Mesenchymal stem cell (in vitro differentiated cells and primary cell): ENCODE data around the gene COG8.

ENCODE experiments used
- DNase-seq: peaks from one replicate; pipeline ENCODE4 v3.0.0-alpha.2; 2013
- H2AFZ ChIP-seq: one replicate; pipeline ENCODE4 v1.6.1; 2013; ENCODE audit warnings: low read depth, mild to moderate bottlenecking, control low read depth, inconsistent platforms, low read length, moderate library complexity
- H2AK5ac ChIP-seq: 2 replicates; pipeline ENCODE4 v1.6.1; 2013; ENCODE audit warnings: low read length, moderate library complexity, mild to moderate bottlenecking, inconsistent platforms; ENCODE audit not compliant: severe bottlenecking
- H2BK120ac ChIP-seq: one replicate; pipeline ENCODE4 v1.6.1; 2013; ENCODE audit warnings: low read depth, mild to moderate bottlenecking, inconsistent platforms, low read length, moderate library complexity
- H2BK12ac ChIP-seq, 2 experiments: one replicate each; pipeline ENCODE4 v1.6.1; 2013; ENCODE audit warnings: inconsistent platforms in 2 of 2, low read length in 2 of 2, mild to moderate bottlenecking in 2 of 2, moderate library complexity in 2 of 2, control low read depth in 1 of 2
- H2BK15ac ChIP-seq: one replicate; pipeline ENCODE4 v1.6.1; 2013; ENCODE audit warnings: mild to moderate bottlenecking, low read depth, inconsistent platforms; ENCODE audit not compliant: poor library complexity, severe bottlenecking
- H2BK5ac ChIP-seq: 2 replicates; pipeline ENCODE4 v1.6.1; 2013; ENCODE audit warnings: low read depth, mild to moderate bottlenecking, low read length, control low read depth, inconsistent platforms; ENCODE audit not compliant: poor library complexity, severe bottlenecking
- H3K14ac ChIP-seq, 2 experiments: one replicate each; pipeline ENCODE4 v1.6.1; 2013; ENCODE audit warnings: inconsistent platforms in 2 of 2, low read length in 2 of 2, control low read depth in 1 of 2, mild to moderate bottlenecking in 1 of 2, moderate library complexity in 1 of 2
- H3K18ac ChIP-seq, 2 experiments: one replicate each; pipeline ENCODE4 v1.6.1; 2013; ENCODE audit warnings: inconsistent platforms in 2 of 2, low read length in 2 of 2, control low read depth in 1 of 2, low read depth in 1 of 2, mild to moderate bottlenecking in 1 of 2
- H3K23ac ChIP-seq, 2 experiments: one replicate each; pipeline ENCODE4 v1.6.1; 2013; ENCODE audit warnings: inconsistent platforms in 2 of 2, low read length in 2 of 2, mild to moderate bottlenecking in 2 of 2, moderate library complexity in 2 of 2, control low read depth in 1 of 2
- H3K27ac ChIP-seq: 2 replicates; pipeline ENCODE4 v1.5.1; 2013; ENCODE audit warnings: mild to moderate bottlenecking, moderate library complexity, low read length, control low read depth, inconsistent platforms; ENCODE audit not compliant: poor library complexity, severe bottlenecking
- H3K27me3 ChIP-seq, 2 experiments: 2 replicates each; pipeline versions ENCODE4 v1.6.1 to v1.7.0; 2013; ENCODE audit warnings: low read length in 2 of 2, mild to moderate bottlenecking in 2 of 2, moderate library complexity in 2 of 2, control low read depth in 1 of 2, inconsistent platforms in 1 of 2; ENCODE audit not compliant: control insufficient read depth in 1 of 2, insufficient read depth in 1 of 2
- H3K36me3 ChIP-seq, 2 experiments: 2 replicates each; pipeline versions ENCODE4 v1.6.1 to v1.7.0; 2013; ENCODE audit warnings: low read length in 2 of 2, control low read depth in 1 of 2, inconsistent platforms in 1 of 2, low read depth in 1 of 2, mild to moderate bottlenecking in 1 of 2; ENCODE audit not compliant: insufficient read depth in 2 of 2, control insufficient read depth in 1 of 2
- H3K4ac ChIP-seq, 2 experiments: one replicate each; pipeline ENCODE4 v1.6.1; 2013; ENCODE audit warnings: inconsistent platforms in 2 of 2, low read length in 2 of 2, mild to moderate bottlenecking in 2 of 2, moderate library complexity in 2 of 2, control low read depth in 1 of 2, low read depth in 1 of 2
- H3K4me1 ChIP-seq: 2 replicates; pipeline ENCODE4 v1.6.1; 2013; ENCODE audit warnings: low read depth, low read length, control low read depth; ENCODE audit not compliant: control insufficient read depth, insufficient read depth
- H3K4me2 ChIP-seq: 2 replicates; pipeline ENCODE4 v1.6.1; 2013; ENCODE audit warnings: low read length, mild to moderate bottlenecking, inconsistent platforms; ENCODE audit not compliant: poor library complexity, severe bottlenecking
- H3K4me3 ChIP-seq, 2 experiments: 2 replicates each; pipeline versions ENCODE4 v1.5.1 to v1.7.0; 2013; ENCODE audit warnings: low read length in 2 of 2, mild to moderate bottlenecking in 2 of 2, control low read depth in 1 of 2, low read depth in 1 of 2; ENCODE audit not compliant: insufficient read depth in 1 of 2
- H3K79me1 ChIP-seq: replicated peaks from 2 replicates; pipeline ENCODE4 v1.6.1; 2013; ENCODE audit warnings: mild to moderate bottlenecking, control low read depth, low read length, inconsistent platforms; ENCODE audit not compliant: poor library complexity, severe bottlenecking
- H3K9ac ChIP-seq: 2 replicates; pipeline ENCODE4 v1.7.0; 2013; ENCODE audit warnings: mild to moderate bottlenecking, low read length, moderate library complexity
- H3K9me3 ChIP-seq: 2 replicates; pipeline ENCODE4 v1.7.0; 2013; ENCODE audit warnings: mild to moderate bottlenecking, low read length; ENCODE audit not compliant: control insufficient read depth
- H4K8ac ChIP-seq: one replicate; pipeline ENCODE4 v1.6.1; 2013; ENCODE audit warnings: inconsistent platforms, mild to moderate bottlenecking, low read length, moderate library complexity
- H4K91ac ChIP-seq: one replicate; pipeline ENCODE4 v1.6.1; 2013; ENCODE audit warnings: mild to moderate bottlenecking, low read length, inconsistent platforms
- WGBS: methylation state at CpG from one replicate; pipeline ENCODE4 v1.1.7; 2013; ENCODE audit warnings: mixed read lengths; 5-methylcytosine and 5-hydroxymethylcytosine counted together

COG8 gene

GRCh38 chr16:69320740-69321073, 18.7 kb downstream of the COG8 start:
- Histone ChIP-seq H4K8ac (no peak overlapping the region), H3K9ac (no peak overlapping the region), H3K4me3 (no peak overlapping the region), H3K9me3 (no peaks in the 10 kb centered on the region), H2BK15ac (no peak overlapping the region), H3K18ac (no peak overlapping the region), H3K4me1 (peaks cover 10% of the 10 kb centered on the region), H3K36me3 (peaks cover 91 to 95% of the 10 kb centered on the region in 2 experiments), H4K91ac (no peak overlapping the region), H3K4ac (no peak overlapping the region), H3K23ac (no peak overlapping the region), H2AK5ac (no peak overlapping the region), H2BK5ac (no peak overlapping the region), H3K79me1 (peaks cover 52% of the 10 kb centered on the region), H2AFZ (no peak overlapping the region), H3K27me3 (no peaks in the 10 kb centered on the region), H3K27ac (no peak overlapping the region), H3K4me2 (no peak overlapping the region), H2BK120ac (no peak overlapping the region), H2BK12ac (no peak overlapping the region), H3K14ac (no peak overlapping the region)
- no peak for DNase-seq
- 97% methylated on average over 13 of the region's 13 CpGs for WGBS

GRCh38 chr16:69319826-69320739, 19.3 kb downstream of the COG8 start:
- Histone ChIP-seq H3K23ac (no peak overlapping the region), H3K18ac (no peak overlapping the region), H3K4me2 (no peak overlapping the region), H2AFZ (no peak overlapping the region), H3K14ac (no peak overlapping the region), H3K79me1 (peaks cover 52% of the 10 kb centered on the region), H2BK120ac (no peak overlapping the region), H2BK5ac (no peak overlapping the region), H3K36me3 (peaks cover 93 to 95% of the 10 kb centered on the region in 2 experiments), H3K4me3 (no peak overlapping the region), H3K9ac (no peak overlapping the region), H2BK12ac (no peak overlapping the region), H2BK15ac (no peak overlapping the region), H3K27me3 (no peaks in the 10 kb centered on the region), H2AK5ac (no peak overlapping the region), H3K4me1 (peaks cover 9% of the 10 kb centered on the region), H3K4ac (no peak overlapping the region), H3K9me3 (no peaks in the 10 kb centered on the region), H4K91ac (no peak overlapping the region), H3K27ac (no peak overlapping the region), H4K8ac (no peak overlapping the region)
- 95% methylated on average over 27 of the region's 30 CpGs for WGBS
- no peak for DNase-seq

- Histone ChIP-seq H3K27ac (no peak overlapping the region), H2BK15ac (no peak overlapping the region), H3K27me3 (no peaks in the 10 kb centered on the region)
Observed at GRCh38 chr16:69319381-69319780, 20.0 kb downstream of the COG8 start.

GRCh38 chr16:69318911-69319289, 20.5 kb downstream of the COG8 start:
- Histone ChIP-seq H3K4me1 (peaks cover 5% of the 10 kb centered on the region), H3K36me3 (peaks cover 90 to 93% of the 10 kb centered on the region in 2 experiments), H3K9ac (no peak overlapping the region), H3K14ac (no peak overlapping the region), H2BK15ac (no peak overlapping the region), H3K4me2 (no peak overlapping the region), H3K79me1 (peaks cover 53% of the 10 kb centered on the region), H3K4ac (peak overlapping the region in 1 of 2 experiments; percentile 17), H2BK12ac (peak overlapping the region in 1 of 2 experiments; percentile 25), H3K27ac (no peak overlapping the region), H3K18ac (no peak overlapping the region), H3K23ac (no peak overlapping the region), H3K9me3 (no peaks in the 10 kb centered on the region), H4K8ac (no peak overlapping the region), H4K91ac (peak overlapping the region; percentile 22), H2AFZ (no peak overlapping the region), H3K4me3 (peak overlapping the region in 1 of 2 experiments; percentile 7), H2AK5ac (no peak overlapping the region), H3K27me3 (no peaks in the 10 kb centered on the region), H2BK120ac (no peak overlapping the region), H2BK5ac (no peak overlapping the region)
- 95% methylated on average over 10 of the region's 10 CpGs for WGBS
- no peak for DNase-seq

More at GRCh38 chr16:69319381-69319780, 20.0 kb downstream of the COG8 start:
- Histone ChIP-seq H2AK5ac (no peak overlapping the region), H4K91ac (no peak overlapping the region), H2AFZ (no peak overlapping the region), H3K36me3 (peaks cover 92 to 94% of the 10 kb centered on the region in 2 experiments), H3K14ac (no peak overlapping the region), H3K4me2 (no peak overlapping the region), H3K79me1 (peaks cover 56% of the 10 kb centered on the region), H3K9me3 (no peaks in the 10 kb centered on the region), H3K4me1 (peaks cover 9% of the 10 kb centered on the region), H2BK120ac (no peak overlapping the region), H2BK12ac (no peak overlapping the region), H3K23ac (no peak overlapping the region), H3K9ac (no peak overlapping the region), H2BK5ac (no peak overlapping the region), H3K4me3 (no peak overlapping the region), H3K18ac (no peak overlapping the region), H4K8ac (no peak overlapping the region), H3K4ac (no peak overlapping the region)
- 97% methylated on average over 8 of the region's 9 CpGs for WGBS
- DNase-seq, result no peak
